BJ (cell line): ENCODE results near the gene CARS2. TPM values are rescaled to one million over a fixed set of nuclear protein-coding genes. Genes with fewer than 3 reads are reported as not detected.

ENCODE experiments used
- CTCF ChIA-PET: fragments of 350-600 bp; formaldehyde crosslinking; extraction: SDS; loops from one replicate; lab custom pipeline; 2021; ENCODE audit warnings: antibody characterized with exemption, inconsistent platforms; lab: Yijun Ruan, JAX
- POLR2A ChIA-PET: fragments of 300-600 bp; sonication (Branson Sonifier 250); formaldehyde crosslinking; extraction: SDS; loops from one replicate; lab custom pipeline; 2021; ENCODE audit warnings: antibody characterized with exemption; lab: Charles Lee
- DNase-seq: peaks from one replicate; pipeline ENCODE4 v3.0.0-alpha.2; 2011; ENCODE audit warnings: low read depth
- H3K27me3 ChIP-seq: 2 replicates; pipeline ENCODE4 v1.6.0; 2011; ENCODE audit warnings: low read length; ENCODE audit not compliant: control insufficient read depth, insufficient read depth
- H3K36me3 ChIP-seq: 2 replicates; pipeline ENCODE4 v1.5.1; 2011; ENCODE audit warnings: low read length; ENCODE audit not compliant: control insufficient read depth, insufficient read depth
- H3K4me3 ChIP-seq: 2 replicates; pipeline ENCODE4 v1.5.1; 2011; ENCODE audit warnings: low read depth, mild to moderate bottlenecking, control low read depth, low read length
- CTCF ChIP-seq: IDR thresholded peaks from 2 replicates; pipeline ENCODE4 v1.5.1; 2011; ENCODE audit warnings: low read depth, mild to moderate bottlenecking, control low read depth, inconsistent platforms, low read length, moderate library complexity; ENCODE audit not compliant: insufficient read depth
- polyA plus RNA-seq: library from polyadenylated mRNA; depleted of rRNA; stranded (reverse); fragments of >200 nt; gene quantifications from 2 replicates; pipeline ENCODE4 v1.2.3, GENCODE V29; 2011; rRNA removed

CARS2 gene
- polyA plus RNA-seq, 1 experiment, result 76.8 TPM

GRCh38 chr13:110597041-110597689, 108.8 kb downstream of the CARS2 start:
- DNase-seq, result no peak
- Histone ChIP-seq H3K4me3 (no peak overlapping the region), H3K27me3 (no peaks in the 10 kb centered on the region), H3K36me3 (no peaks in the 10 kb centered on the region)
- ChIA-PET CTCF (interaction anchor here (0.6 to 1.4 kb wide), 3 partner anchors 18 to 225 kb away, joined by 3 to 4 read pairs (median 3); partner anchors contain the start of gene NAXD), POLR2A (interaction anchor here (0.6 to 1.0 kb wide), 2 partner anchors 20 to 318 kb away, joined by 3 read pairs; no protein-coding TSS in a partner anchor)
- no peak for TF ChIP-seq CTCF

DNA sequence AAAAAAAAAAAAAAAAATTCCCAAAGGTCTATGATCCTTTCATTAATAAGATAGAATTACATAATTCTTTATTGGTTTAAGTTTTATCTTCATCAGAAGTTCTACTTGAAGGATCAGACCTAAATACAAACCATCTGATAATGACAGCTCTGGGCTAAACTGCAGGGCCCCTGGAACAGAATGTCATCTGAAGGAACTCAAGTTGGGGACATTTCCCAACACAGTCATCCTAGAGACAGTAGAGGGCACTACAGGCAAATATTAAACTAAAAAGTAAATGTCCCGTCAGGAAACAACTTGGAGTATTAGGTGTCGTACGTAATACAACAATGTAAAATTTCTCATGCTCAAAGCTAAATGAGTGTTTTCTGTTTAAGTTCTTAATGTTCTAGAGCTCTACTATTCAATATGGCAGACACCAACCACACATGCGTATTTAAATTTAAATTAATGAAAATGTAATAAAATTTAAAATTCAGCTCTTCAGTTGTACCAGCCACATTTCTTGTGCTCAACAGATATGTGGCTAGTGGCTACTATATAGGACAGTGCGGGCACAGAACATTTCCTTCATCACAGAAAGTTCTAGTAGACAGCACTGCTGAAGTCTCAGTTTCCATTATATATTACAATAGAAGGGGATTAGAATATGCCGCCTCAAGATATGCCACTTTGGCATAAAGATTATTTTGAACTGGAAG, 112.3 kb downstream of the CARS2 start:
- CTCF ChIA-PET, result interaction anchor here (0.6 to 5.0 kb wide), 23 partner anchors 8 to 466 kb away, joined by 3 to 34 read pairs (median 4); partner anchors contain the start of gene NAXD
- Histone ChIP-seq H3K36me3 (no peaks in the 10 kb centered on the region), H3K27me3 (0 out of 2 replicates have a peak, but pooled peaks cover 4% of the 10 kb centered on the region), H3K4me3 (no peak overlapping the region)
- TF ChIP-seq CTCF, result peak; percentile 60
- no peak for DNase-seq
- POLR2A ChIA-PET, result no interaction called here

GRCh38 chr13:110592665-110593064, 113.3 kb downstream of the CARS2 start:
- ChIA-PET POLR2A (no interaction called here), CTCF (interaction anchor here (0.6 to 5.0 kb wide), 6 partner anchors 8 to 287 kb away, joined by 3 to 34 read pairs (median 6); no protein-coding TSS in a partner anchor)
- TF ChIP-seq CTCF, result no peak
- DNase-seq, result no peak
- H3K4me3 ChIP-seq, result no peak overlapping the region
- H3K36me3 ChIP-seq, result no peaks in the 10 kb centered on the region
- 0 out of 2 replicates have a peak, but pooled peaks cover 4% of the 10 kb centered on the region for H3K27me3 ChIP-seq

Other genes starting within 250 kb of the CARS2 start
- 2.5 and 4.9 TPM in 2 replicates for gene RAB20, start 144.4 kb downstream of the CARS2 start, polyA plus RNA-seq
- gene NAXD, start 90.6 kb downstream of the CARS2 start, polyA plus RNA-seq, result 29.1 and 38.7 TPM in 2 replicates
- 10.9 and 14.3 TPM in 2 replicates for gene ING1, start 7.6 kb upstream of the CARS2 start, polyA plus RNA-seq
- 43.5 and 54.4 TPM in 2 replicates for gene ANKRD10, start 209.0 kb upstream of the CARS2 start, polyA plus RNA-seq